A673 (cell line): Measurements from ENCODE around the gene C3orf20. TPM values are rescaled to one million over a fixed set of nuclear protein-coding genes. Genes with fewer than 3 reads are reported as not detected.

Experiments used
- BruUV-seq: library from RNA; stranded (reverse); fragments of 400-500 nt; replicated peaks from 2 replicates; lab custom pipeline; 2021; lab: Mats Ljungman, UMichigan
- CTCF ChIA-PET: fragments of 300-600 bp; sonication (Branson Sonifier 250); formaldehyde crosslinking; loops from one replicate; lab custom pipeline; 2022; ENCODE audit warnings: antibody characterized with exemption; lab: Charles Lee
- POLR2A ChIA-PET: fragments of 300-600 bp; sonication (Branson Sonifier 250); formaldehyde crosslinking; loops from one replicate; lab custom pipeline; 2022; ENCODE audit warnings: antibody characterized with exemption; ENCODE audit not compliant: low non-redundant PET; lab: Charles Lee
- DNase-seq: peaks from one replicate; pipeline ENCODE4 v3.0.0-alpha.2; 2015; ENCODE audit warnings: low spot score
- H3K27ac ChIP-seq: fragments of 200-600 bp; sonication (generic); 2 replicates; pipeline ENCODE4 v1.5.1; 2016; ENCODE audit warnings: mixed run types, low read depth, mild to moderate bottlenecking, mixed read lengths, antibody characterized with exemption, low read length; ENCODE audit not compliant: poor library complexity, severe bottlenecking
- H3K27me3 ChIP-seq: fragments of 200-600 bp; sonication (generic); replicated peaks from 2 replicates; pipeline ENCODE4 v1.6.1; 2017; ENCODE audit warnings: mixed run types, low read depth, mild to moderate bottlenecking, mixed read lengths, antibody characterized with exemption, low read length; ENCODE audit not compliant: insufficient read depth, poor library complexity
- H3K36me3 ChIP-seq: fragments of 200-600 bp; sonication (generic); 2 replicates; pipeline ENCODE4 v1.6.1; 2016; ENCODE audit warnings: mixed run types, mild to moderate bottlenecking, mixed read lengths, antibody characterized with exemption, low read length; ENCODE audit not compliant: insufficient read depth, poor library complexity, severe bottlenecking
- H3K4me1 ChIP-seq: fragments of 200-600 bp; sonication (generic); 2 replicates; pipeline ENCODE4 v1.6.1; 2017; ENCODE audit warnings: mixed run types, mild to moderate bottlenecking, mixed read lengths, antibody characterized with exemption, low read length; ENCODE audit not compliant: insufficient read depth, poor library complexity, severe bottlenecking
- H3K4me3 ChIP-seq: fragments of 200-600 bp; sonication (generic); 2 replicates; pipeline ENCODE4 v1.5.1; 2016; ENCODE audit warnings: low read depth, mixed run types, mild to moderate bottlenecking, mixed read lengths, low read length; ENCODE audit not compliant: poor library complexity, severe bottlenecking
- H3K9me3 ChIP-seq: fragments of 200-600 bp; sonication (generic); 2 replicates; pipeline ENCODE4 v1.6.1; 2016; ENCODE audit warnings: mixed run types, low read depth, mild to moderate bottlenecking, mixed read lengths, antibody characterized with exemption, low read length; ENCODE audit not compliant: poor library complexity, severe bottlenecking
- EZH2 ChIP-seq: fragments of 200-600 bp; sonication (generic); IDR thresholded peaks from 2 replicates; pipeline ENCODE4 v1.6.1; 2017; ENCODE audit warnings: borderline replicate concordance, low read depth, mild to moderate bottlenecking, mixed read lengths, antibody characterized with exemption, low read length; ENCODE audit not compliant: poor library complexity, severe bottlenecking
- intact Hi-C: fragments of 100-400 bp; cut with micrococcal nuclease; formaldehyde crosslinking; loops from one replicate; pipeline ENCODE4 v1.10.0; 2022; ENCODE audit not compliant: unreplicated experiment
- total RNA-seq: library from RNA; stranded (reverse); gene quantifications from 2 replicates; pipeline ENCODE4 v1.2.3, GENCODE V29; 2021
- TF ChIP-seq, protein P1 (sequence below): fragments of 300-800, 200-600 bp; sonication (generic); conservative IDR thresholded peaks from 2 replicates; pipeline ENCODE4 v1.5.1; 2017; ENCODE audit warnings: low read depth, mild to moderate bottlenecking, antibody characterized with exemption, low read length, moderate library complexity, mixed read lengths

The C3orf20 gene
- total RNA-seq, 1 experiment from 2014 or later = 0.17 TPM

DNA sequence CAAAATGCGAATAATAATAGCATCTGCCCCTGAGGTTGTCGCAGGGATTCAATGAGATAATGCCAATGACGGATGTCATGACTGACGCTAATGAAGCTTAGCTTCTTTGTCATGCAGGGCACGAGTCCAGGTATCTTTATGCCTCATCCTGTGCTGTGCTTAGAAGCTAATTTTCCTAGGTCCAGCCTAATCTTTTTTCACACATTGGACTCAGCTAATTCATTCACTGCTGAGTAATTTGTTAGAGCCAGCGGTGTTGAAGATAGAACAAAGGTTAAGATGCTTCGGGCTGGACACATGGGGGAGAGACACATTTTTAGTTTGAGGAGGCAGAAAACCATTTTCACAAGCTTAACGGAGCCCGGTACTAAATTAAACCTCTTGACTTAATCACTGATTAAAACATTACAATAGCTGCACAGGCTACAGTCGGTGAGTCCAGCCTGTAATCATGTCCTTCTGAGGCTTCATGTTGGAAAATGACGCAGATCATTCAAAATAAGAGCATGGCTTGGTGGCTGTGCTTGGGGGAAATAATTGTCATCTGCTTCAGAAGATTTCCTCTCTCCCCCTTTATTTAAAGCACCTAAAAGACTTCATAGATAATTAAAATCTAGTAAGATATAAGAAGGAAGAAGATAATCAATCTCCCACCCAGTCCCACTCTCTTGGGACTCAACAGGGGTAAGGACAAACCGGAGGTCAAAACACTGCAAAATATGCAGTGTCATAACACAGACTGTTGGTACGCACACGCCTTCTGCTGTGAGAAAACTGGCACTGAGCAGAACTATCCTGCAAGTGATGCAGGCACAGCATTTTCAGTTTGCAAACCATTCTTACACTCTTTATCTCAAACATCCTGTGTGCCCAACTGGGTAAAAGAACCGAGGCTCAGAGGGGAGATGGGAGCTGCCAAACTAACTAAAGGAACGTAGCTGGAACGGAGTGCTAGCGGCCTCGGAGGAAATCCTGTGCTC is 26.7 kb upstream of the C3orf20 start:
- TF ChIP-seq EZH2 = no peak
- TF ChIP-seq, protein P1, sequence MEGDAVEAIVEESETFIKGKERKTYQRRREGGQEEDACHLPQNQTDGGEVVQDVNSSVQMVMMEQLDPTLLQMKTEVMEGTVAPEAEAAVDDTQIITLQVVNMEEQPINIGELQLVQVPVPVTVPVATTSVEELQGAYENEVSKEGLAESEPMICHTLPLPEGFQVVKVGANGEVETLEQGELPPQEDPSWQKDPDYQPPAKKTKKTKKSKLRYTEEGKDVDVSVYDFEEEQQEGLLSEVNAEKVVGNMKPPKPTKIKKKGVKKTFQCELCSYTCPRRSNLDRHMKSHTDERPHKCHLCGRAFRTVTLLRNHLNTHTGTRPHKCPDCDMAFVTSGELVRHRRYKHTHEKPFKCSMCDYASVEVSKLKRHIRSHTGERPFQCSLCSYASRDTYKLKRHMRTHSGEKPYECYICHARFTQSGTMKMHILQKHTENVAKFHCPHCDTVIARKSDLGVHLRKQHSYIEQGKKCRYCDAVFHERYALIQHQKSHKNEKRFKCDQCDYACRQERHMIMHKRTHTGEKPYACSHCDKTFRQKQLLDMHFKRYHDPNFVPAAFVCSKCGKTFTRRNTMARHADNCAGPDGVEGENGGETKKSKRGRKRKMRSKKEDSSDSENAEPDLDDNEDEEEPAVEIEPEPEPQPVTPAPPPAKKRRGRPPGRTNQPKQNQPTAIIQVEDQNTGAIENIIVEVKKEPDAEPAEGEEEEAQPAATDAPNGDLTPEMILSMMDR = no peak
- CTCF ChIA-PET = interaction anchor here (0.6 kb wide), 1 partner anchor 139 kb away, joined by 8 read pairs; no protein-coding TSS in a partner anchor
- BruUV-seq = no TSS peak
- no peak for DNase-seq
- Histone ChIP-seq H3K27me3 (peaks cover 23% of the 10 kb centered on the region), H3K4me3 (no peak overlapping the region), H3K27ac (no peak overlapping the region), H3K4me1 (peaks cover 9% of the 10 kb centered on the region), H3K9me3 (no peaks in the 10 kb centered on the region), H3K36me3 (no peaks in the 10 kb centered on the region)
- POLR2A ChIA-PET = no interaction called here
- intact Hi-C loops = no loop called here

DNA sequence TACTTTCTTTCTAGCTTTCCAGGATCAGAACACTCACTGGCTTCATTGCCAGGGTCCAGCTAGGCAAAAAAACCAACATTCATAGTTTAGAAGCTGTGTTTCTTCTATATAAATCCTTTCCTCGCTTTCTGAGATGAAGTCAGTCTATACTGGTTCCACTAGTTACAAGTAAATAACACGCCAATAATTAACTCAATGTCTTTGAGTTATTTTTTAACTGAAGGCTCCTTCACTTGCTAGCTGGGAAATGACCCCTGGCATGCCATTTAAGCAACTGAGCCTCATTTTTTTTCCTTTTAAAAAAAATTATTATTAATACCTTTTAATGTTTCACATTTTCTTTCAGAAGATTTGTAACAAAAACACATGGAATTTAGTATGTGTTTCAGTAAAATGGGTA is 25.5 kb upstream of the C3orf20 start:
- TF ChIP-seq, protein P1 = no peak
- no peak for TF ChIP-seq EZH2
- Histone ChIP-seq H3K4me3 (no peak overlapping the region), H3K9me3 (no peaks in the 10 kb centered on the region), H3K36me3 (peaks cover 2% of the 10 kb centered on the region), H3K27ac (no peak overlapping the region), H3K4me1 (peaks cover 15% of the 10 kb centered on the region), H3K27me3 (peaks cover 18% of the 10 kb centered on the region)
- no TSS peak for BruUV-seq
- no peak for DNase-seq
- POLR2A ChIA-PET = no interaction called here
- intact Hi-C loops = no loop called here
- CTCF ChIA-PET = no interaction called here

DNA sequence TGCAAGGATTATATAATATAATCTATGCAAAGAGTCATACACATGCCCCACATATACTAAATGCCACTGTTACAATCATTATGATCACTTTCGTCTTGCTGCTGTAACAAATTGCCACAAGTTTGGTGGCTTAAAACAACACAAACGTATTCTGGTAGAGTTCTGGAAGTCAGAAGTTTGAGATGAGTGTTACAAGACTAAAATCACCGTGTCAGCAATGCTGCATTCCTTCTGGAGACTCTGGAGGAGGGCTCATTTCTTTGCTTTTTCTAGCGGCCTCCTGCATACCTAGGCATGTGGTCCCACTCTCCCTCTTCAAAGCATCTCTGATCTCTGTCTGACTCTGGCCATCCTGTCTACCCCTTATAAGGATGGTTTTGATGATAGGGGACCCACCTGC is 24.7 kb upstream of the C3orf20 start:
- ChIA-PET POLR2A (no interaction called here), CTCF (no interaction called here)
- no peak overlapping the region for H3K4me3 ChIP-seq
- H3K9me3 ChIP-seq = no peaks in the 10 kb centered on the region
- no peak overlapping the region for H3K27ac ChIP-seq
- H3K4me1 ChIP-seq = peaks cover 15% of the 10 kb centered on the region
- BruUV-seq = no TSS peak
- peaks cover 10% of the 10 kb centered on the region for H3K36me3 ChIP-seq
- TF ChIP-seq EZH2 = no peak
- TF ChIP-seq, protein P1 = no peak
- intact Hi-C loops = no loop called here
- H3K27me3 ChIP-seq = peaks cover 13% of the 10 kb centered on the region
- DNase-seq = no peak
